Inflammatory macrophage treated with lipopolysaccharide for 4 hours (primary cell): Measurements from ENCODE around the gene OR1F1.

Experiments
- DNase-seq: peaks from one replicate; pipeline ENCODE4 v3.0.0-alpha.2; 2020

OR1F1 gene

DNA sequence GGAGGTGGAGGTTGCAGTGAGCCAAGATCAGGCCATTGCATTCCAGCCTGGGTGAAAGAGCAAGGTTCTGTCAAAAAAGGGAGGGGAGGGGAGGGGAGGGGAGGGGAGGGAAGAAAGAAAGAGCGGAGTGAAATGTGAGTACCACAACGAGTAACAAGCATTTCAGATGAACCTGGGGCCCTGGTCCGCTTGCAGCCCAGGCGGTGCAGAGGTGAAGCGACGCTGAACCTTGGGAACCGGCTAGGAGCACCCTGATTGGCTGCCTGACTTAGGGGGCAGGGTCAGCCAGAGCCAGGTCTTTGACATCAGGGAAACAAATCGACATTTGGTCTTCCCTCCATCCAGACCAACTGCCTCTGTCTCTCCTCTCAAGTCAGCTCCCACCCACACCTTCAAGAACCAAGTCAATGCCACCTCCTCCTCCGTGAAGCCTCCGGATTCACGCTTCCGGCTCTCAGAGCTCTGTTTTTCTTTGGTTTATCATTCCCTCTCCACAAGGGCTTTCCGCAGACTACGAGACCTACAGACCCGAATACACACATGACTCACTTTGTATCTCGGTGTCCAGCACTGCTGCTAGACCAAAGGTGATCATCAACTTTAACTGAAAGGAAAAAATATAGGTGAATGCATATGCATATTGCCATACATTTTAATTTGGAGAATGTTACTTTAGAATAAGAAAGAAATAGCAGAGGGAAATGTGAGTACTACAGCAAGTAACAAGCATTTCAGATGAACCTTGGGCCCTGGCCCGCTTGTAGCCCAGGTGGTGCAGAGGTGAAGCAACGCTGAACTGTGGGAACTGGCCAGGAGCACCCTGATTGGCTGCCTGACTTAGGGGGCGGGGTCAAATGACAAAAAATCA lies 19.3 kb downstream of the OR1F1 start:
- DNase-seq: no peak

DNA sequence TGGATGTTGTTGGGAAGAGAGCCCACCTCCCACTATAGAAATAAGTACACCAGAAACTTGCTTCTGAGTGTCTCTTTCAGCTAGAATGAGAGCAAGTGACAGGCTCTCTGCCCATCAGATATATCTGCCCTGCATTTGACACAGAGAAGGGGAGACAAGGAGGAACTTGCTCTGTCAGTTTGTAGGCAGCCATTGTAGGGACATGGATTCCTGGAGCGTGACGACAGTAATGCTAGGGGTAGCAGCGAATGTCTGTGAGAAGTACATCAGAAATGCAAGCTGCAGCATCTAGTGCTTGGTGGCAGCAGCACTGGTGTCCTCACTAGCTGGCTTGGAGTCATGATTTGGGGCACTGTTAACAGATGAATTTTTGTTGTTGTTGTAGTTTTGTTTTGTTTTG lies 24.0 kb downstream of the OR1F1 start:
- DNase-seq: no peak

DNA sequence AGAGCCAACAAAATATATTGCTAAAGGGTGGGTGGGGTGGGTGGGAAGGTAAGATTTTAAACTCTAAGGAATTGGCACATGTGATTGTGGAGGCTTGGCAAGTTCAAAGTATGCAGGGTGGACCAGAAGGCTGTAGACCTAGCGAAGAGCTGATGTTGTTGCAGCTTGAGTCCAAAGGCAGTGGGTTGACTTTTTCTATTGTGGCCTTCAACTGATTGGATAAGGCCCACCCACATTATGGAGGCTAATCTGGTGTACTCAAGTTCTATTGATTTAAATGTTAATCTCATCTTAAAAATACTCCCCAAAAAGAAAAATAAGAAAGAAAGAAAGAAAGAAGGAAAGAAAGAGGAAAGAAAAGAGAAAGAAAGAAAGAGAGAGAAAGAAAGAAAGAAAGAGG lies 24.6 kb downstream of the OR1F1 start:
- DNase-seq: no peak

DNA sequence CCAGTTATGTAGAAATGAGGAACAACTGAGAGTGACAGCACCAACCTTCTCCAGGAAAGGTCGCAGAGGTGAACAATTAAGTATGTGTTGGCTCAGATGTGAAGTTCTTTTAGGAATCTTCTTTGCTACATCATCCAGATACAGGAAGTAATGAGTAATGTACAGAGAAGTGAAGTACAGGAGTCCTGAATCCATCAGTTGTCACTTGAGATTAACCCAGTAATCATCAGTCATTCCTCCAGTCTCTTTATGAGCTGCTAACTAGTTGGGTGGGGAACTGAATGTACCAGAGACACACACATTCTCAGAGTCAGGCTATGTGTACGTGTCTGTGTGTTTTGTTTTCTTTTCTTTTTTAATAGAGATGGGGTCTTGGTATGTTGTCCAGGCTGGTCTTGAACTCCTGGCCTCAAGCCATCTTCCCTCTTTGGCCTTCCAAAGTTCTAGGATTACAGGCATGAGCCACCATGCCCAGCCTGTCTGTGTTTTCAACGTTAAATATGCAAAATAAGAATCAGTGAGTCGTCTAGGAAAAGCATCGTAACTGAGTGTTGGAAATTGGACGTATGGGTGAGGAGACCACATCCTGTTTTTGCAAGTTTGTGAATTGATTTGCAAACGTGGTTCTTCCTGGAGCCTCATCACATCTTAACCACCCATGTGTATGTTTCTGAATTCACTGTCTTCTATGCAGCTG lies 27.0 kb downstream of the OR1F1 start:
- DNase-seq: no peak

DNA sequence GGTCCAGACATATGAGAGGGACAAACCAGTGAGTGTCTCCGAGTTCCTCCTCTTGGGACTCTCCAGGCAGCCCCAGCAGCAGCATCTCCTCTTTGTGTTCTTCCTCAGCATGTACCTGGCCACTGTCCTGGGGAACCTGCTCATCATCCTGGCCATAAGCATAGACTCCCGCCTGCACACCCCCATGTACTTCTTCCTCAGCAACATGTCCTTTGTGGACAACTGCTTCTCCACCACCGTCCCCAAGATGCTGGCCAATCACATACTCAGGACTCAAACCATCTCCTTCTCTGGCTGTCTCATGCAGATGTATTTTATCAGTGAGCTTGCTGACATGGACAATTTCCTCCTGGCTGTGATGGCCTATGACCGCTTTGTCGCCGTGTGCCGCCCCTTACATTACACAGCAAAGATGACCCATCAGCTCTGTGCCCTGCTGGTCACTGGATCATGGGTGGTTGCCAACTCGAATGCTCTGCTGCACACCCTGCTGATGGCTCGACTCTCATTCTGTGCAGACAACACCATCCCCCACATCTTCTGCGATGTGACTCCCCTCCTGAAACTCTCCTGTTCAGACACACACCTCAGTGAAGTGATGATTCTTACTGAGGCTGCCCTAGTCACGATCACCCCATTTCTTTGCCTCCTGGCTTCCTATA lies 27.7 kb downstream of the OR1F1 start:
- no peak for DNase-seq

DNA sequence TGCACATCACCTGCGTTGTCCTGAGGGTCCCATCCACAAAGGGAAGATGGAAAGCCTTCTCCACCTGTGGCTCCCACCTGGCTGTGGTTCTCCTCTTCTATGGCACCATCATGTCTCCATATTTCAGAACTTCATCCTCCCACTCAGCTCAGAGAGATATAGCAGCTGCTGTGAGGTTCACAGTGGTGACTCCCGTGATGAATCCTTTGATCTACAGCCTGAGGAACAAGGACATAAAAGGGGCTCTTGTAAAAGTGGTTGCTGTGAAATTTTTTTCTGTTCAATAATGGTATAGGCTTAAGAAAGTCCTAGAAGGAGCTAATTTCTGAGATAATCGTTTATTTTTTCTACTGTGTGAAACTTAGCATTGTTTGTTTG lies 28.2 kb downstream of the OR1F1 start:
- no peak for DNase-seq

DNA sequence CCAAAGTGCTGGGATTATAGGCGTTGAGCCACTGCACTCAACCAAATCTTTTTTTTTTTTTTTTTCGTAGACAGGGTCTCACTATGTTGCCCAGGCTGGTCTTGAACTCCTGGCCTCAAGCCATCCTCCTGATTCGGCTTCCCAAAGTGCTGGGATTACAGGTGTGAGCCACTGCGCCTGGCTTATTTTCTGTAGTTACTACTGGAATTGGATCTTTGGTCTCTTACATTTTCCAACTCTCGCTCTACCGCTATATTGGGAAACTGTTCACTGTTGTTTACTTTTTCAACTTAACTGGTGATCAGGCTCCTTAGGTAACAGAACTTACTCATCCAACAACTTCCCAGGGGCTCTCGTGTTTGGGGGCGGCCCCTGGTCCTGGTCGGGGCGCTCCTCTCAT lies 32.8 kb downstream of the OR1F1 start:
- no peak for DNase-seq

DNA sequence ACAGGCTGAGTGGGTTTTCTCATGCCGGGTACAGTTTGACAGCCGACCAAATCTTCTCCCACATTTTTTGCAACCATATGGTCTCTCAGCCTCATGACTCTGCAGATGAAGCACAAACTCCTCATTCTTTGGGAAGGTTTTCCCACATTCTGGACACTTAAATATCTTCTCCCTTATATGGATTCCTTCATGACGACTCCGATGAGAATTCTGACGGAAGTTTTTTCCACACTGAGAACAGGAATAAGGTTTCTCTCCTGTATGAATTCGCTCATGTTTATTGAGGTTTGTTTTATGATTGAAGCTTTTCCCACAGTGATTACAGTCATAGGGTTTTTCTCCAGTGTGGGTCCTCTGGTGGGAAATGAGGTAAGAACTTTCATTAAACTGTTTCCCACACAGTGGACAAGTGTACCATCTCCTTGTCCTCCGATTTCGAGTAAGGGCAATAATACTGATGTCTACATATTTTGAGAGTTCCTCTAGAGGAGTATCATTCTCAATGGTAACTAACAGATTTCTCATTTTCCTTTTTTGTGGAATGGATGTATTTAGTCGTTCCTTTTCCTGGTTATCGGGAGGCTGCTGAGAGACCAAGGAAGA lies 36.0 kb downstream of the OR1F1 start:
- no peak for DNase-seq

DNA sequence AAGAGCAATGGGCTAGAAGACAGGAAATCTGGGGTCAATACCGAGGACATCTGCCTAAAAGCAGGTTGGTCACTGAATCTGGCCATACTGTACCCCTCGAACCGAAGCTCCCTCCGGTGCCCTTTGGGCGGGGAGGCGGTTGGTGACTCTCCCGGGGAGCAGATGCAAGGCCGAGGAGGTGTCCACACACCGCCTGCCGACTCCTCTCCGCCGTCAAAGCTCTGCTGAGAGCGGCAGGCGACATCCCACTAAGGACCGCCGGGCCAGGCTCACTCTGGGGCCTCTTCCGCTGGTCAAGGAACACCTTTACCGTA lies 46.5 kb downstream of the OR1F1 start:
- DNase-seq: no peak

DNA sequence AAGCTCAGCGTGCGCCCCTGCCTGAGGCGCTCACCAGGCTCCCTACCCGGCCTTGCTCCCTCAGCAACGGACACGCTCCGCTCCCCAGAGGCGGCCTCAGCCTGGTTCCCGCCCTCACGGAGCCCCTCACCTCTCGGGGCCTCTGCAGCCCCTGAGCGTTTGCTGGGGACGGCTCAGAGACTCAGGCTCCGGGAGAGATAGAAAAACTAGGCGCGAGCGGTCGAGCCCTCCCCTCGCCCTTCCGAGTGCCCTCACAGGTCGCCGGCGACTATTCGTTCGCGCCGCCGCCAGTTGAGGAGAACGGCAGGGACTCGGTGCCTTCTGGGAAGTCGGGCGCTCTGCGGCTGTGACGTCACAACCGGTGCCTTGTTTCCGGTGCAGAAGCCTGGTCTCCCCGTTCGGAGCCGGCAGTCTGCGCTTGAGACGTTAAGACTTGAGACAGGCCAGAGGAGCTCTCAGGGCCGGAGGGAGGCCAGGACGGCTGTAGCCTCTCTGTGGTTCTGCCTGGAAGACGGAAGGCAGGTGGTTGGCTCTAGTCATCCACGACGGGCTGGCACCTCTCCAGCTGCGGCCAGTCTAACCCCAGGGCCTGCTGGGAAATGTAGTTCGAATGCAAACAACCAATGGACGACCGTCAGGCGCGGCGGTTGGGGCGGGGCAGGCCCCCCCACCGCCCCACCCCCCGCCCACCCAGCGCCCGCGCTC lies 47.0 kb downstream of the OR1F1 start, which contains the start of gene ZNF200:
Gene ZNF200 (minus strand): TSS at position 302 of the 705 bp plus-strand sequence. CDS start 1,403 bp downstream, outside the sequence.
- peak; percentile 95 for DNase-seq

DNA sequence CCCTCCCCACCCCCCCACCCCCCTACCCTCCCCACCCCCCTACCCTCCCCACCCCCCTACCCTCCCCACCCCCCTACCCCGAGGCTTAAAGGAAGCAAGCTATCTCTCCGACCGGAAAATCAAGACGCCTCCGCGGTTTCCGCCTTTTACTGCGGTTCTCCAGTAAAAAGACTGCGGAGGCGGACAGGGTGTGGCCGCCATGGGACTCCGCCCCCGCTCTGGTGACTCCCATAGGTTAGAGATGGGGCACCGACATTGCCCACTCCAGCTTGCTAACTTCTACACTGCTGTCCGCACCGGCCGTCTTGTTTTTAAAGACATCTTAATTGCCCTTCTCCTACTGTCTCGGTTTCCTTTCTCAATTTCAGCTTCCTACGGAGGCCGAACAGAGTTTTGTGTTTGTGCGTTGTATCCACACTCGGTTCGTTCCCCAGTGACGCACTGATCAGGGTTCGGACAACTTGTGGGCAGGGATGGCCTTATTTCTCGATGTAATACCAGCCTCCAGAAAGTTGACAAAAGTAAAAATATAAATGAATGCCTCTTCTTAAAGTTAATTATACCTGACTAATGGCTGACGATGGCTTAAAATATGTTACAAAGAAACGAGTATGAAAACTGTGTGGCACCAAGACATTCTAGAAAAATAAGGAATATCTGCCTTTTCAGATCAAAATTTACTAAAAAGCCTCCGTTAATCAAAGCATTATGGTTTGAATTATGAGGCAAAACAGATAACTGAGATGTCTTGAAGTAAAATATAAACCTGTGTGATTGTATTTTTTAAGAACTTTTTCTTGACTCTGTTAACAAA lies 48.1 kb downstream of the OR1F1 start:
- DNase-seq: peak; percentile 86

DNA sequence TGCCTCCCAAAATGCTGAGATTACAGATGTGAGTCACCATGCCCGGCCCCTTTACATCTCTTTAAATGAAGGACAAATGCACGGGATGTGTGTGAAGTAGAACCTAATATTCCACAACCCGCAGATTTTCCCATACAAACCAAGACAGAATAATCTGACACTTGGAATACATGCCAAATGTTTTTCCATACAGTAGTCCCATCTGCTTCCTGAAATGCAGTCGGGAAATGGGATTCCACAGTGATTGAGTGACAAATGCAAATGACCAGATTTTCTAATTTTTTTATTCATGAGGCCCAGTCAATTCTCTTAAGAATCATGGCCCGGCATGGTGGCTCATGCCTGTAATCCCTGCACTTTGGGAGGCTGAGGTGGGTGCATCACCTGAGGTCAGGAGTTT lies 53.8 kb downstream of the OR1F1 start:
- DNase-seq: no peak

DNA sequence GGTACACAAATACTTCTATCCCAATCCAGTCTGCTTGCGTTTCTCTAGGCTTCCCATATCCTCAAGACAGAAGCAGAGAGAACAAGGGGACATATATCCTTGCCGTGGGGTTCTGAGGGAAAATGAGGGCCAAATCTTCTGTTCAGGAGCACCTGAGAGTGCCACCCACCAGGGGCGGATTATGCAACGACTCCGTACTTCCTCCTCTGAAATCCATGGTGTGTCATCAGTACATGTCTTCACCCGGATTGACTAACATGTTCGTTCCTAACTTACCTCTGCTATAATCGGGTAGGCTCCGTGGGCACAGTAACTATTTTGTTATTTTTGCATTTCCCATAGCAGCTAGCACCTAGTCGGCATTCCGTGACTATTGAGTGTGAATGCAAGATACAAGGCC lies 54.7 kb downstream of the OR1F1 start:
- DNase-seq: peak; percentile 88

DNA sequence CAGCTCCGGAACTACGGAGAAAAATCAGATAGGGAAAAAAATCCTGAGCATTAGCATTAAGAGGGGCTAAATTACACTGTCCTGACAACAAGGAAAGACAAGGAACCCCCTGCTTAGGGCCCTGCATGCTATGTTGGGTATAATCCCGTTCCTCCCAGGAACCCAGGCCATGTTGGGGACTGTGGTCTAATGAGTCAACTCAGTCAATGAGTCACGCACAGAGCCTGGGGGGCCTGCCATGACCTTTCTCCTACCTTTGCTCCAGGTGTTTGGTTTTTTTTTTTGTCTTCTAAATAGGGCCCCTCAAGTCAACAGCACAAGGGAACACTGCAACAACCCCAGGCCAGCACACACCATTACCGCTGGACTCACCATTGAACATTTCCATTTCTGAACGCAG lies 55.9 kb downstream of the OR1F1 start:
- no peak for DNase-seq

DNA sequence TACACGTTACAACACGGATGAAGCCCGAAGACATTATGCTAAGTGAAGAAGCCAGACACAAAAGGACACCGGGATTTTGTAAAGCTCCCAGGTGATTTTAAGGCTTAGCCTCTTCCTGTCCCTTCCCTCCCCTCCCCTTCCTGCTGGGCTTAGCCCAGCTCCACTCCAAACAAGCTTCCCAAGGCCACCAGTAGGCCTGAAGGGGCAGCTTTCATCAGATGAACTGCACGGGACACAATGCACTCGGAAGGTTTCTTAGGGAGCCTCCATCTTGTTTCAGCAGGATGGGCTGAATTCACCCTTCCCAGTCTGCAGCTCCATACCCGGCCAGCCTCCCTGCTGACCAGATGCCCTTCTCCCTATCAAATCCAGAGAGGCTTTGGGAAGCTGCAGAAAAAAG lies 58.0 kb downstream of the OR1F1 start:
- no peak for DNase-seq

DNA sequence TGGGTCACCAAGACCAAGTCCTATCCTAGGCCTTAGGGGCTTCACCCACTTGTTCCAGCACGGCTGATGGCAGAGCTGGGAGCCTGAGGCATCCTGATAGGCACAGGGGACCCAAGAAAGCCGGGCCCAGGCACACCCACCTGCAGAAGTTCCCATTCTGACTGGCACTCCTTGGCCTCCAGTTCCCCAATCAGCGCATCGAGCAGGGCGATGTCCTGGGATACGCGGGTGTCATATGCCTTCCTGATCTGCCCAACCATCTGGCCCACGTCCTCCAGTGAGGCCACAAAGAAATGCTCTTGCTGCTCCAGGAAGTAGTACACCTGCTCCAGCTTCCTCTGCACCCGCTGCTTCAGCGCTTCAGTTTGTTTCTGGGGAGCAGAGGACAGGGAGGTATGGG lies 58.9 kb downstream of the OR1F1 start:
- no peak for DNase-seq

DNA sequence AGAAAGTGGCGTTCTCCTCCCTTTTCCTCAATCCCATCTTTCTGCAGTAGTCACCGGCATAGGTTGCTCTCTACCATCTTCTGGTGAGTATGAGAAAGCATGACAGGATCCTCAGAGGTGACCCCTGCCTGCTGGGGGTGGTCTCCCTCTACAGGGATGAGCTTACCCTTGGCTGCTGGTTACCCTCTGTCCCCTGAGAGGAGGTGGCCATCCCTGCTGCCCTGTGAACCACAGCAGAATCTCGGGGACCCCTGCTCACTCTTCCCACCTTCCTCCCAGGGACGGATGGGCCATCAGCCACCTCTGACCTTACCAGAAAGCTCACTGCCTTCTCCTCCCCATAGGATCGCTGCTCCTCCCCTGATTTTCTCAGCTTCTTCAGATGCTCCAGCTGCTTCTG lies 60.6 kb downstream of the OR1F1 start:
- no peak for DNase-seq

DNA sequence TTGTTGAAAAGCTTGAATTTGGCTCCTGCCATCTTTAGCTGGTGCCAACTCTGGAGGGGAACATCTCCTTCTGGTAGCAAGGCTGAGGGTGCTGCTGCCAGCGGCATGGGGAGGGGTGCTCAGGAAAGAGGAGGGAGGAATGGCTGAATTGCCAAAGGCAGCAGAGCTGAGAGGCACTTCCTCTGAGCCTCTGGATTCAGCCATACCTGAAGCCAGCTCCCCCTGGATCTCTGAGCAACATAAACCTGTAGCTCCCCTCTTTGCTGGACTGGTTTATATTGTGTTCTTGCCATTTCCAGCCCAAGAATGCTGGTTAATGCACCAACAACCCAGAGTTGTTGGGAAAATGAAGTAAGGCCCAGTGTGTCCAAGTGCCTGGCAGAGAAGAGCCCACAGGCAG lies 61.0 kb downstream of the OR1F1 start:
- no peak for DNase-seq

DNA sequence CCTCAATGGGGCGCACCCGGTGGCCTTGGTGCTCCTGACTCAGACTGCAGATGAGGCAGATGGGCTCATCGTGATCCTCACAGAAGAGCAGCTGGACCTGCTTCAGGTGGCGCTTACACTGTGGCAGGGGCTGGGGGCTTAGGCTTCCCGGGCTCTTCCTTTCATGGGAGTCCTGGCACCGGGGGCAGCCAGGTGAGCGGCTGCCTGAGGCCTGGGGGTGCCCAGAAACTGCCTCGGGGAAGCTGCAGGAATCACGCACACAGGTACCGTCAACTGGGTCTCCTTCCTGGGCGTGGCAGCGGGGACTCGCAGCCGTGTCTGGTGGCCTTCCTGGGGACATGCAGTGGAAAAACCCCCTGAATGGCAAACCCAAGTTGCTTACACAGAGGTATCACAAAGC lies 61.4 kb downstream of the OR1F1 start:
- no peak for DNase-seq

DNA sequence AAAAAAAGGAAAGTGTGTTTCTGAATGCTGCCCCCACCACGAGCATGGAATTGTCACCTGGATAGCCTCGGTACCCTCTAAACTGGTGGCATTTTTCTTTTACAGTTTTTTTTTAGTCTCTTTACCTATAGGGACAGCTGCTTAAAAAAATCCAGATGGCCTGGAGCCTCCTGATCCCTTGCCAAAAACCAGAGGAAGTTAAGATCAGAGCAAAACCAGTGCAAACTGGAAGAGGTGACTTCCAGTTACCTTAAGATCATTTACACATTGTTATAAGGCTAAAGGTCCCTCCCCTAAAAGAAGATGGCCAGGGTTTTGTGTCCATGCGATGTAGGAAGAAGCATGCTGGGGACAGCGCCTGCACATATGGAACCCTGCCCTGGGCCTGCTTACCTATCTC lies 65.0 kb downstream of the OR1F1 start:
- no peak for DNase-seq

DNA sequence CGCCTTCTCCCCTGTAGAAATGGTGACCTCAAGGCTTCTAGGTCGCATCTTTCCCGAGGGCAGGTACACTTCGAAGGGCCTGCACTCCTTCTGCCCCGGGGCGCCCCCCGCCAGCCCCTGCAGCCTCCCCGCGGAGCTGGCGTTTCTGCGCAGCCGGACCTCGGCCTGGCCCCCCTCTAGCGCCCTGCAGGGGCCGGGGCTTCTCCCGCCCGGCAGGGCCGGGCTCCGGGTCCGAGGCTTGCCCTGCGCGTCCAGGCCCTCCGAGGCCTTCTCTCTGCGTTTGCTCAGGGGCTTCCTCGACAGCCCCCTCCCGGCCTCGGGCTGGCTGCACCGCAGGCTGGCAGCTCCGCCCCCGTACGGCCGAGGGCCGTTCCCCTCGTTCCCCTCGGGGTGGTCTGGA lies 66.3 kb downstream of the OR1F1 start:
- no peak for DNase-seq
